Endothelial cell (in vitro differentiated cells): ENCODE measurements around the gene SLC26A8. TPM values are rescaled to one million over a fixed set of nuclear protein-coding genes. Genes with fewer than 3 reads are reported as not detected.
"Not testable (repeated sequence)": the region's sequence is repeated elsewhere in the genome, so short reads cannot be mapped to it uniquely, and the experiment has no call there.

ENCODE experiments used
- DNase-seq: peaks from one replicate; pipeline ENCODE4 v3.0.0; 2021; ENCODE audit warnings: low spot score
- H3K27ac Mint-ChIP-seq: one replicate; pipeline ENCODE4 v1.8.0; 2021; ENCODE audit warnings: mixed read lengths, inconsistent platforms; ENCODE audit not compliant: unreplicated experiment
- H3K27me3 Mint-ChIP-seq: one replicate; pipeline ENCODE4 v1.8.0; 2021; ENCODE audit warnings: mild to moderate bottlenecking, moderate library complexity, mixed read lengths, inconsistent platforms; ENCODE audit not compliant: unreplicated experiment
- H3K36me3 Mint-ChIP-seq: one replicate; pipeline ENCODE4 v1.8.0; 2021; ENCODE audit warnings: mild to moderate bottlenecking, low read depth, mixed read lengths, inconsistent platforms; ENCODE audit not compliant: unreplicated experiment
- H3K4me1 Mint-ChIP-seq: one replicate; pipeline ENCODE4 v1.8.0; 2021; ENCODE audit warnings: mild to moderate bottlenecking, mixed read lengths, inconsistent platforms; ENCODE audit not compliant: unreplicated experiment
- H3K4me3 Mint-ChIP-seq: one replicate; pipeline ENCODE4 v1.8.0; 2021; ENCODE audit warnings: mild to moderate bottlenecking, mixed read lengths, inconsistent platforms; ENCODE audit not compliant: unreplicated experiment
- H3K9me3 Mint-ChIP-seq: one replicate; pipeline ENCODE4 v1.8.0; 2021; ENCODE audit warnings: mixed read lengths, inconsistent platforms; ENCODE audit not compliant: unreplicated experiment
- total RNA-seq: library from RNA; stranded (reverse); fragmentation: NEBNext Ultra II Directional; extraction: Animal tissue kit (Norgen Biotek cat#: 25700); gene quantifications from one replicate; pipeline ENCODE4 v1.2.1, GENCODE V29; 2021; ENCODE audit not compliant: unreplicated experiment
- TF ChIP-seq, protein P1 (sequence below): fragments of 200-600 bp; sonication (generic); IDR thresholded peaks from one replicate; pipeline ENCODE4 v1.5.0; 2021; ENCODE audit warnings: antibody characterized with exemption; ENCODE audit not compliant: unreplicated experiment

The SLC26A8 gene
- total RNA-seq, 1 donor from 2014 or later, result 0.97 TPM

DNA sequence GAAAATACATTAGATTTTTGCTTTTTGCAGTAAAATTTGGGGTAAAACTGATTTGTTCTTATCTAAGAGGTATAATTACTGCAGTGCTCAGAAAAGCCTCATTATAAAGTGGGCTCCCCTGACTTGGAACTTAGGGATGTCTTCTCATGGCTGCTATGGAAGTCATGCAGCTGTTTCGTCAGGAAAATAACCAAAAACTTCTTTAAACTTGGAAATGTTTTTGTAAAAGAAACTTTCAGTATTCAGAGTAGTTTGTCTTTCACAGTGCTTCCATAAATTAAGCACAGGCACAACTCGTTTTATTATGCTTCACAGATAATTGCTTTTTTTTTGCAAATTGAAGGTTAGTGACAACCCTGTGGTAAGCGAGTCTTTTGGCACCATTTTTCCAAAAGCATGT lies 10.0 kb upstream of the SLC26A8 start:
- Mint-ChIP-seq H3K36me3 (peaks cover 3% of the 10 kb centered on the region), H3K9me3 (no peaks in the 10 kb centered on the region), H3K27ac (no peak overlapping the region), H3K27me3 (no peaks in the 10 kb centered on the region), H3K4me3 (no peak overlapping the region), H3K4me1 (peaks cover 54% of the 10 kb centered on the region)
- no peak for DNase-seq
- TF ChIP-seq, protein P1, sequence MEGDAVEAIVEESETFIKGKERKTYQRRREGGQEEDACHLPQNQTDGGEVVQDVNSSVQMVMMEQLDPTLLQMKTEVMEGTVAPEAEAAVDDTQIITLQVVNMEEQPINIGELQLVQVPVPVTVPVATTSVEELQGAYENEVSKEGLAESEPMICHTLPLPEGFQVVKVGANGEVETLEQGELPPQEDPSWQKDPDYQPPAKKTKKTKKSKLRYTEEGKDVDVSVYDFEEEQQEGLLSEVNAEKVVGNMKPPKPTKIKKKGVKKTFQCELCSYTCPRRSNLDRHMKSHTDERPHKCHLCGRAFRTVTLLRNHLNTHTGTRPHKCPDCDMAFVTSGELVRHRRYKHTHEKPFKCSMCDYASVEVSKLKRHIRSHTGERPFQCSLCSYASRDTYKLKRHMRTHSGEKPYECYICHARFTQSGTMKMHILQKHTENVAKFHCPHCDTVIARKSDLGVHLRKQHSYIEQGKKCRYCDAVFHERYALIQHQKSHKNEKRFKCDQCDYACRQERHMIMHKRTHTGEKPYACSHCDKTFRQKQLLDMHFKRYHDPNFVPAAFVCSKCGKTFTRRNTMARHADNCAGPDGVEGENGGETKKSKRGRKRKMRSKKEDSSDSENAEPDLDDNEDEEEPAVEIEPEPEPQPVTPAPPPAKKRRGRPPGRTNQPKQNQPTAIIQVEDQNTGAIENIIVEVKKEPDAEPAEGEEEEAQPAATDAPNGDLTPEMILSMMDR, result no peak

DNA sequence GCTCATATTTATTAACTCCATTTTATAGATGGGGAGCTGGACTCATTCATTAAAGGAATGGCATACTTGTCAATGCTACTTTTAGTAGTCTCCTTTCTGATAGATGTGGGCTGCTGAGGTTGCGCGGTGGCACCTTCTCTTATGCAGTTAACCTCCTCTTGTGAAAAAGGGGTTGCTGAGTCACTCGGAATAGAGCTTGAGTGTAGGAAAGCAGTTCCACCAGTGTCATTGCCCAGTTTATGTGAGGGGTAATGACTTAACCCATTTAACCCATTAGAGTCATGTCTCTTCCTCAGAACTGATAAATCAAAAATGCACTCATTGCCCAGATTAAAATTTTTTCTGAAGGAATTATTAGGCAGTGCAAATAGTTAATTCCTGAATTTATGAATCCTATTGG lies 9.5 kb upstream of the SLC26A8 start:
- Mint-ChIP-seq H3K4me3 (no peak overlapping the region), H3K9me3 (no peaks in the 10 kb centered on the region), H3K4me1 (peaks cover 50% of the 10 kb centered on the region), H3K27ac (no peak overlapping the region), H3K27me3 (no peaks in the 10 kb centered on the region), H3K36me3 (peaks cover 6% of the 10 kb centered on the region)
- DNase-seq, result no peak
- TF ChIP-seq, protein P1, result no peak

DNA sequence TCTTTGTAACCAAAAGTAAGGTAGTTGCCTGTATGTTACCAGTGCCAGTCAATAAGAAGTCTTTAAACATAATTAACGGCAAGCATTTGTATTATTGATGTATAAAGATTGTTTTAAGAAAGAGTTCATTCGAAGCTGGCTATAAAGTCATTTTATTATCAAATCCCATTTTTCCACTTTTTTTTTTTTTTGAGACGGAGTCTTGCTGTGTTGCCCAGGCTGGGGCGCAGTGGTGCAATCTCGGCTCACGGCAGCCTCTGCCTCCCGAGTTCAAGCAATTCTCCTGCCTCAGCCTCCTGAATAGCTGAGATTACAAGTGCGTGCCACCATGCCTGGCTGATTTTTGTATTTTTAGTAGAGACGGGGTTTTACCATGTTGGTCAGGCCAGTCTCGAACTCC lies 8.7 kb upstream of the SLC26A8 start:
- H3K36me3 Mint-ChIP-seq, H3K4me3 Mint-ChIP-seq, H3K27me3 Mint-ChIP-seq, DNase-seq, H3K9me3 Mint-ChIP-seq: not testable (repeated sequence)
- H3K4me1 Mint-ChIP-seq, result peaks cover 42% of the 10 kb centered on the region
- peak overlapping the region; percentile 42 for H3K27ac Mint-ChIP-seq

DNA sequence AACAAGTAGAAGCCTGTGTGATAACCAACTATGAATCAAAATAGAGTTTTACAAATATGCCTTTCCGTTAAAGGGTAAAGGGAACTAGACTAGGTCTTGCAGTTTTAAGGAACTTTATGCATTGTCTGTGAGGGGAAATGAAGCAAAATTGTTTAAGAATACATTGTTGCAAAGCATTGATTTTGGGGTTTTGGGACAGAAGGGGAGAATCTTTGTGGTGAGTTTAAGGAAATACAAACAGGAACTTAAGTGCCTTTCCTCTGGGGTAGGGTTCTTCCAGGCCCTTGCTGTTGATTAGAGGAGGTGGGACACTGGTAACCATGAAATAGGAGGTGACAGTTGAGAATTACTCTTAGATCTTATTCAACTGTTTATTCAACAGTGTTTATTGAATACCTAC lies 7.8 kb upstream of the SLC26A8 start:
- Mint-ChIP-seq H3K4me1 (peaks cover 35% of the 10 kb centered on the region), H3K27me3 (no peaks in the 10 kb centered on the region), H3K36me3 (peaks cover 9% of the 10 kb centered on the region), H3K9me3 (no peaks in the 10 kb centered on the region), H3K4me3 (peak overlapping the region; percentile 64), H3K27ac (peak overlapping the region; percentile 94)
- TF ChIP-seq, protein P1, result no peak
- DNase-seq, result no peak

DNA sequence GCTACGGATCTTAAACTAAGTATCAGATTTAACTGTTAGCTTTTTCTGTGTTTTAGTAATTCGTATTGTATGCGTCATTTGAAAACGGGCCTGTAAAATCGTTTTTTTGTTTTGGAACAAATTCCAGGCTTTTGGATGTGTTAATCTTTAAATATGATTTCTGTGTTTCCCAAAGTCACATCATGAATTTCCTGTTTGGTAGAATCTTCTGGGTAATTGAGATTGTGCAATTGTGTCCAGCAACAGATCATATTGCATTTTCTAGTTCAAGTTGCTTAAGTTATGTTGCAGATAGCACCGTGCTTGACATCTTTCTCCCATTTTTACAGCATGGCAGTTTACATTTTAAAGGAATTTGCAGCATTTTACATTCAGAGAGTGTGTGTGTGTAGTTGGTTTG lies 5.0 kb upstream of the SLC26A8 start:
- Mint-ChIP-seq H3K4me1 (peaks cover 45% of the 10 kb centered on the region), H3K27ac (peak overlapping the region; percentile 96), H3K4me3 (peak overlapping the region; percentile 97), H3K36me3 (peaks cover 5% of the 10 kb centered on the region), H3K9me3 (no peaks in the 10 kb centered on the region), H3K27me3 (no peaks in the 10 kb centered on the region)
- DNase-seq, result no peak
- TF ChIP-seq, protein P1, result no peak
